ENCODE data around the gene TMEM132C.

TMEM132C gene

DNA sequence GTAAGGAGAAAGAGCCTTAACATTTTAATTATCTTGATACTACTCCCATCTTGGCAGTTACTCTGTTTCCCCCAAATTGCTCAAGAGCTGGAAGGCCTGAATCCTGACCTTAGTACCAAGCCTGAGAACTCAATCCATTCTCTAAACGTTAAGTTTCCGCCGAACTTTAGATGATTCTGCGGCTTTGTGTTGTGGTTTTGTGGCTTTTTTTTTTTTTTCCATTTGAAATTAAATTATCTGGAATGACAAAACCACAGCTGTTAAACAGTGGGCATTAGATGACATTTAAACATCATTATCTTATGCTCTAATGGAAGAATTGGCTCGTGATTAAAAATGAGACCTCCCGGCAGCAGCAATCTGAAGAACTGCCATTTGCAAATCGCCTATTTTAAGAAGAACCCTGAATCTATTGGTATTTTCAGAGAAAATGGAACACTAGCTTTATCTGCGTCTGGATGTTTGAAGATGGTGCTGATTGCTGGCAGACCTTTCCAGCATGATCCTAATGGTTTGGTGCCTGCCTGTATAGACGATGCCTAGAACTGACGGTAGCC lies 38.4 kb downstream of the TMEM132C start:
- TF ChIP-seq, protein P1, sequence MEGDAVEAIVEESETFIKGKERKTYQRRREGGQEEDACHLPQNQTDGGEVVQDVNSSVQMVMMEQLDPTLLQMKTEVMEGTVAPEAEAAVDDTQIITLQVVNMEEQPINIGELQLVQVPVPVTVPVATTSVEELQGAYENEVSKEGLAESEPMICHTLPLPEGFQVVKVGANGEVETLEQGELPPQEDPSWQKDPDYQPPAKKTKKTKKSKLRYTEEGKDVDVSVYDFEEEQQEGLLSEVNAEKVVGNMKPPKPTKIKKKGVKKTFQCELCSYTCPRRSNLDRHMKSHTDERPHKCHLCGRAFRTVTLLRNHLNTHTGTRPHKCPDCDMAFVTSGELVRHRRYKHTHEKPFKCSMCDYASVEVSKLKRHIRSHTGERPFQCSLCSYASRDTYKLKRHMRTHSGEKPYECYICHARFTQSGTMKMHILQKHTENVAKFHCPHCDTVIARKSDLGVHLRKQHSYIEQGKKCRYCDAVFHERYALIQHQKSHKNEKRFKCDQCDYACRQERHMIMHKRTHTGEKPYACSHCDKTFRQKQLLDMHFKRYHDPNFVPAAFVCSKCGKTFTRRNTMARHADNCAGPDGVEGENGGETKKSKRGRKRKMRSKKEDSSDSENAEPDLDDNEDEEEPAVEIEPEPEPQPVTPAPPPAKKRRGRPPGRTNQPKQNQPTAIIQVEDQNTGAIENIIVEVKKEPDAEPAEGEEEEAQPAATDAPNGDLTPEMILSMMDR (IDR thresholded peaks at IDR 0.05; ENCODE audit: low read depth, low read length, missing control alignments): no peak
- DNase-seq (ENCODE audit: extremely low read depth, low read depth): no peak
- no peak overlapping the region for H3K4me3 ChIP-seq (replicated peaks; ENCODE audit: low read depth, low read length)

DNA sequence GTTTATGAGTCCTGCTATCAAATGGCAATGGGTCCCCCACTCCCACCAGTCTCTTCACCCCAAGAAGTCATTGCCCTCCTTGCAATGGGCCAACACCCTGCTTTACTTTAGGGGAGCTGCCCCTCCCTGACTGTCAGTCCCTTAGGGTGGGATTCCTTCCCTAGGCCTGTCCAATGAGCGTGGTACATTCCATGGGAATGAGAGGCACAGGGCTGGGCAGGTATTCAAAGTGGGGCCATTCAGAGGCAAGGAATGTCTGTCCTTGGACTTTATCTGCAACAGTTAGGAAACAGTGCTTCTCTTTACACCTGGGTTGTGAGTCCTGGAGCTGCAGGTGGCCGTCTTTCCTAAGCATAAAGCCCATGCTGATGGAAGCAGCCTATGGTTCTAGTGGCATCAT lies 40.8 kb downstream of the TMEM132C start:
- TF ChIP-seq, protein P1 (IDR thresholded peaks at IDR 0.05; ENCODE audit: low read depth, low read length, missing control alignments): no peak
- H3K4me3 ChIP-seq (replicated peaks; ENCODE audit: low read depth, low read length): no peak overlapping the region
- no peak for DNase-seq (ENCODE audit: extremely low read depth, low read depth)

DNA sequence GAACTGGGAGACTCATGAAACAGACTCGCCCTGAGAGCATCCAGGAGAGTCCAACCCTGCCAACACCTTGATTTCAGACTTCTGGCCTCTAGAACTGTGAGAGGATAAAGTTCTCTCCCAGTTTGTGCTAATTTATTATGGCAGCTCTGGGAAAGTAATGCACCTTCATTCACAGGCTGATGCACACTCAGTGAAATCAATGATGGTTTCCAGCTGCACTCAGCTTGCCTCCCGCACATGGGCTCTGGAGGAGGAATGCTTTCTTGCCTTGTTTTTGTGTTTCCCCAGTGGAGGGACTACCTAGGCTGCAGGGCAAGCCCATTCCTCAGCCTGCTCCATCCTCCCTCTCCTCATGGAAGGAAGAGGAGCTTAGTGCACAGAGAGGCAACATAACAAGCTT lies 45.7 kb downstream of the TMEM132C start:
- no peak for DNase-seq (ENCODE audit: extremely low read depth, low read depth)
- TF ChIP-seq, protein P1 (IDR thresholded peaks at IDR 0.05; ENCODE audit: low read depth, low read length, missing control alignments): no peak
- H3K4me3 ChIP-seq (replicated peaks; ENCODE audit: low read depth, low read length): no peak overlapping the region

DNA sequence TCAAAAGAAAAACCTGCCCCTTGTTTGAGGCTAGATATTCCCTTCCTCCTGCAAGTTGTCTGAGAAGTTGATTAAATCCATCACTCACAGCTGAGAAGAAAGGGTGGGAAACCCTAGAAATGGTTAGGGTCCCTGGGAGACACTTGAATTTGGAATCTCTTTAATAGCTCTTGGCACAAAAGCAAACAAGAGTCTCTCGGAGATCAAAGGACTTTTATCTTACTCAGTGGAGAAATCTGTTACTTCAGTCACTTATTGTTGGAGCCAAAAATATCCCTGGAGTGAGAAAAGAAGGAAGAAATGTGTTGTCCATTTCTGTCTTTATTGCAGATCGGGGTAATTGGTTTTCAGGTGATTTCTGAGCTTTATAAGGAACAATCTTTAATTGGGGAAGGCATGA lies 47.0 kb downstream of the TMEM132C start:
- TF ChIP-seq, protein P1 (IDR thresholded peaks at IDR 0.05; ENCODE audit: low read depth, low read length, missing control alignments): no peak
- H3K4me3 ChIP-seq (replicated peaks; ENCODE audit: low read depth, low read length): no peak overlapping the region
- DNase-seq (ENCODE audit: extremely low read depth, low read depth): no peak

DNA sequence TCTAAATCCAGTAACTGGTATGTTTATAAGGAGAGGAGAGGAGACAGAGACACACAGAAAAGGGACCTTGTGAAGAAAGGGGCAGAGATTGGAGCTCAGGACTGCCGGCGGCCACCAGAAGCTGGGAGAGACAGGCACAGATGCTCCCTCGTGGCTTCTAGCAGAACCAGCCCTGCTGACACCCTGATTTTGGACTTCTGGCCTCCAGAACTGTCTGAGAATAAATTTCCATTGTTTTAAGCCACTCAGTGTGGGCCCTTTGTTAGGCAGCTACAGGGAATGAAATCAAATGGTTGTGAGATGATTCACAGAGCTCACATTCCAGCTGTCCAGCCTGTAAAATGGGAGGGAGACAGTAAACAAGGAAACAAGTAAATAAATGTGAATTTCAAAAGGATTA lies 47.6 kb downstream of the TMEM132C start:
- no peak for DNase-seq (ENCODE audit: extremely low read depth, low read depth)
- TF ChIP-seq, protein P1 (IDR thresholded peaks at IDR 0.05; ENCODE audit: low read depth, low read length, missing control alignments): no peak
- H3K4me3 ChIP-seq (replicated peaks; ENCODE audit: low read depth, low read length): no peak overlapping the region

DNA sequence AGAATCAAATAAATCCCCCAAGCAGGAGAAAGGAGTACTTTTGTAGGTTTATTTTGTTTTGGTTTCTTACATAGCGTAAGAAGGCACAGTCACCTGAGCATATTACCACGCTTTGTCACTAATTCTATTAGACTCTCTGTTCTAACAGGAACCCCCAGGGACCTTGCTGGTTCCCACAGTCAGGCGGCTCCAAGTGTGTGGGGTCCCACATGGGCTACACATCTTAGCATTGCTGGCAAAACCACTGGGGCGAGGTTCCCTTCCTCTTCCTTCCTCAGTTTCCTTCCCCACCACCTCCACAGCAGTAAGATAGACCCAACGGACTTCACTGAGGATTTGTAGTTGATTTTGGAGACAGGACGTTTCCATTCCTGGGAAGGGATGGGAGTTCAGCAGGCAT lies 49.1 kb downstream of the TMEM132C start:
- TF ChIP-seq, protein P1 (IDR thresholded peaks at IDR 0.05; ENCODE audit: low read depth, low read length, missing control alignments): no peak
- no peak for DNase-seq (ENCODE audit: extremely low read depth, low read depth)
- H3K4me3 ChIP-seq (replicated peaks; ENCODE audit: low read depth, low read length): no peak overlapping the region

DNA sequence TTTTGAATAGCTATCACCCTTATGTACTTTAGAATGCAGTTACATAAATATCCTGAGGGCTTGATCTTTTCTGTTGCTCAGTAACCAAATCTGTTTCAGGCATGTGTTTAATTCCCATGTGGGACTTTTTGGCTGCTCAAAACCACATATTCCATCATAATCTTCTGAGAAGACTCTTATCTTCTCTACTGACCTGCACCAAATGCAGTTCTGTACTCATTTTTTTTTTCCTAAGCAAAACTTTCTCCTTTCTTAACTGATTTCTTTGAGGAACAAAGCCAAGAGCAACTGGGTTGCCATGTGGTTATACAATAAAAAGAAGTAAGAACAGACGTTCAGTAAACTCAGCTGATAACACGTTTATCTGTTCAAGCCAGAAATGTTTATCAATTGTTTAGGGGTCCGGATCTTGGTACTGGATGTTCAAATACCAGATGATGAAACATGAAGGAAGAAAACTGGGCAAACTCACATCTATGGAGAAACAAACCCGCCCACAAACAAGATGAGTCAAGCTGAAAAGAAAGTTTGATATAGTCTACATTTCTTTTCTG lies 50.1 kb downstream of the TMEM132C start:
- TF ChIP-seq, protein P1 (IDR thresholded peaks at IDR 0.05; ENCODE audit: low read depth, low read length, missing control alignments): no peak
- no peak for DNase-seq (ENCODE audit: extremely low read depth, low read depth)
- no peak overlapping the region for H3K4me3 ChIP-seq (replicated peaks; ENCODE audit: low read depth, low read length)

All from HFF-Myc (cell line).